HEK293 (cell line): ENCODE results near the gene PDZD2.

ENCODE experiments used
- CTCF ChIA-PET: fragments of 350-600 bp; formaldehyde crosslinking; extraction: SDS; loops from one replicate; lab custom pipeline; 2021; ENCODE audit warnings: antibody characterized with exemption; lab: Yijun Ruan, JAX
- POLR2A ChIA-PET: fragments of 300-600 bp; formaldehyde crosslinking; extraction: SDS; loops from one replicate; lab custom pipeline; 2020; ENCODE audit warnings: antibody characterized with exemption, inconsistent platforms; lab: Yijun Ruan, JAX
- H3K27ac ChIP-seq: fragments of 200-500 bp; sonication (Bioruptor generic); 2 replicates; pipeline ENCODE4 v1.5.1; 2014; ENCODE audit warnings: low read depth, low read length, control low read depth, inconsistent platforms; ENCODE audit errors: extremely low read depth
- H3K36me3 ChIP-seq, 2 experiments: fragments of 200-500 bp in 1 of 2; sonication (Bioruptor generic) in 1 of 2; 1 replicate in 1 of 2; 2 replicates in 1 of 2; pipeline ENCODE4 v1.5.1; 2014 to 2017; ENCODE audit warnings: inconsistent platforms in 2 of 2, low read length in 2 of 2; ENCODE audit not compliant: control insufficient read depth in 2 of 2, insufficient read depth in 1 of 2
- H3K4me1 ChIP-seq: fragments of 200-500 bp; sonication (Bioruptor generic); 2 replicates; pipeline ENCODE4 v1.5.1; 2014; ENCODE audit warnings: mild to moderate bottlenecking, low read length, inconsistent platforms; ENCODE audit not compliant: control insufficient read depth, insufficient read depth
- H3K4me3 ChIP-seq: 2 replicates; pipeline ENCODE4 v1.5.1; 2011; ENCODE audit warnings: low read depth, mild to moderate bottlenecking, control low read depth, low read length, moderate library complexity
- H3K9me3 ChIP-seq: fragments of 200-500 bp; sonication (Bioruptor generic); 2 replicates; pipeline ENCODE4 v1.5.1; 2014; ENCODE audit warnings: low read depth, low read length, inconsistent platforms; ENCODE audit not compliant: control insufficient read depth, insufficient read depth
- HOXA7 ChIP-seq: sonication (generic); formaldehyde crosslinking; IDR thresholded peaks from 2 replicates; pipeline ENCODE4 v1.8.1; 2022; ENCODE audit warnings: missing genetic modification reagents, borderline replicate concordance
- KLF10 ChIP-seq: fragments of 450-650 bp; IDR thresholded peaks from 2 replicates; pipeline ENCODE4 v1.5.1; 2018; ENCODE audit warnings: missing biosample characterization, mild to moderate bottlenecking, missing genetic modification characterization
- SP7 ChIP-seq: fragments of 450-650 bp; formaldehyde crosslinking; IDR thresholded peaks from 2 replicates; pipeline ENCODE4 v1.5.1; 2016; ENCODE audit warnings: missing biosample characterization, missing genetic modification characterization
- ZNF175 ChIP-seq: fragments of 450-650 bp; formaldehyde crosslinking; IDR thresholded peaks from 2 replicates; pipeline ENCODE4 v1.5.1; 2016; ENCODE audit warnings: missing biosample characterization, missing genetic modification characterization
- ZNF274 ChIP-seq, 2 experiments: fragments of 200-500 bp in 1 of 2; fragments of 450-650 bp in 1 of 2; sonication (Bioruptor generic) in 1 of 2; formaldehyde crosslinking in 1 of 2; IDR thresholded peaks; 2 replicates each; pipeline versions ENCODE4 v1.5.1 to v1.6.1; 2014 to 2016; ENCODE audit warnings: borderline replicate concordance in 1 of 2, inconsistent platforms in 1 of 2, low read length in 1 of 2, missing biosample characterization in 1 of 2, missing genetic modification characterization in 1 of 2
- ZNF341 ChIP-seq: fragments of 450-650 bp; formaldehyde crosslinking; IDR thresholded peaks from 2 replicates; pipeline ENCODE4; 2016; ENCODE audit warnings: low read depth, missing biosample characterization, missing genetic modification characterization
- ZNF585B ChIP-seq: fragments of 450-650 bp; formaldehyde crosslinking; IDR thresholded peaks from 2 replicates; pipeline ENCODE4 v1.5.1; 2016; ENCODE audit warnings: missing biosample characterization, missing genetic modification characterization
- ZNF626 ChIP-seq: fragments of 450-650 bp; sonication (Bioruptor Pico); formaldehyde crosslinking; IDR thresholded peaks from 2 replicates; pipeline ENCODE4 v1.5.1; 2018; ENCODE audit warnings: missing biosample characterization, missing genetic modification characterization, inconsistent platforms
- ZNF830 ChIP-seq: fragments of 450-650 bp; IDR thresholded peaks from 2 replicates; pipeline ENCODE4 v1.5.0; 2018; ENCODE audit warnings: missing biosample characterization, missing genetic modification characterization, low read depth, mild to moderate bottlenecking, moderate library complexity
- TF ChIP-seq, protein P1 (sequence below): fragments of 450-650 bp; formaldehyde crosslinking; conservative IDR thresholded peaks from 2 replicates; pipeline ENCODE4 v1.5.1; 2016; ENCODE audit warnings: low read depth, missing biosample characterization, missing genetic modification characterization
- TF ChIP-seq, protein P2 (sequence below): fragments of 450-650 bp; formaldehyde crosslinking; IDR thresholded peaks from 2 replicates; pipeline ENCODE4 v1.5.1; 2016; ENCODE audit warnings: missing biosample characterization, missing genetic modification characterization
- TF ChIP-seq, protein P3 (sequence below): fragments of 450-650 bp; formaldehyde crosslinking; IDR thresholded peaks from 2 replicates; pipeline ENCODE4 v1.5.1; 2016; ENCODE audit warnings: missing biosample characterization, missing genetic modification characterization
- TF ChIP-seq, protein P4 (sequence below): fragments of 450-650 bp; formaldehyde crosslinking; IDR thresholded peaks from 2 replicates; pipeline ENCODE4 v1.5.1; 2016; ENCODE audit warnings: missing biosample characterization, missing genetic modification characterization
- TF ChIP-seq, protein P5 (sequence below): fragments of 450-650 bp; formaldehyde crosslinking; IDR thresholded peaks from 2 replicates; pipeline ENCODE4 v1.5.1; 2016; ENCODE audit warnings: missing biosample characterization, missing genetic modification characterization
- TF ChIP-seq, protein P6 (sequence below): fragments of 450-650 bp; formaldehyde crosslinking; IDR thresholded peaks from 2 replicates; pipeline ENCODE4 v1.5.1; 2017; ENCODE audit warnings: missing biosample characterization, missing genetic modification characterization

The PDZD2 gene

DNA sequence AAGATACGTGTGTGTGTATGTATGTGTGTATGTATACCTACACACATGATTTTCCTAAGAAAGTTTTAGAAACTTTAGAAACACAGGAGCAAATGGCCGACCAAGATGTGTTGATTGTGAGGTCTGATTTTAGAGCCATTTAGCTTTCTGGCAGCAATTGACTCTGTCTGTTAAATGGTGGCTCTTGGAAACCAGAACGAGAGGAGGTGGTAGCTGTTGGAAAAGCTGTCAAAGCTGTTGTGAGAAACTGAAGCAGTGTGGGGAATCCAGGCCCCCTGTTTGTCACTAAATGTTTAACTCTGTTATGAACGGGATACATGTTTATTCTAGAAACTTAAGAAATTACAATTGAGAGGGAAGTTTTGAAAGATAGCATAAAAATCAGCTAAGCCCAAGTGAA is 443.8 kb downstream of the PDZD2 start:
- no peak for TF ChIP-seq SP7 (tag by site-specific recombination)
- TF ChIP-seq KLF10 (tag by site-specific recombination), result no peak
- TF ChIP-seq HOXA7 (CRISPR knock-in tag), result no peak
- TF ChIP-seq, protein P1, sequence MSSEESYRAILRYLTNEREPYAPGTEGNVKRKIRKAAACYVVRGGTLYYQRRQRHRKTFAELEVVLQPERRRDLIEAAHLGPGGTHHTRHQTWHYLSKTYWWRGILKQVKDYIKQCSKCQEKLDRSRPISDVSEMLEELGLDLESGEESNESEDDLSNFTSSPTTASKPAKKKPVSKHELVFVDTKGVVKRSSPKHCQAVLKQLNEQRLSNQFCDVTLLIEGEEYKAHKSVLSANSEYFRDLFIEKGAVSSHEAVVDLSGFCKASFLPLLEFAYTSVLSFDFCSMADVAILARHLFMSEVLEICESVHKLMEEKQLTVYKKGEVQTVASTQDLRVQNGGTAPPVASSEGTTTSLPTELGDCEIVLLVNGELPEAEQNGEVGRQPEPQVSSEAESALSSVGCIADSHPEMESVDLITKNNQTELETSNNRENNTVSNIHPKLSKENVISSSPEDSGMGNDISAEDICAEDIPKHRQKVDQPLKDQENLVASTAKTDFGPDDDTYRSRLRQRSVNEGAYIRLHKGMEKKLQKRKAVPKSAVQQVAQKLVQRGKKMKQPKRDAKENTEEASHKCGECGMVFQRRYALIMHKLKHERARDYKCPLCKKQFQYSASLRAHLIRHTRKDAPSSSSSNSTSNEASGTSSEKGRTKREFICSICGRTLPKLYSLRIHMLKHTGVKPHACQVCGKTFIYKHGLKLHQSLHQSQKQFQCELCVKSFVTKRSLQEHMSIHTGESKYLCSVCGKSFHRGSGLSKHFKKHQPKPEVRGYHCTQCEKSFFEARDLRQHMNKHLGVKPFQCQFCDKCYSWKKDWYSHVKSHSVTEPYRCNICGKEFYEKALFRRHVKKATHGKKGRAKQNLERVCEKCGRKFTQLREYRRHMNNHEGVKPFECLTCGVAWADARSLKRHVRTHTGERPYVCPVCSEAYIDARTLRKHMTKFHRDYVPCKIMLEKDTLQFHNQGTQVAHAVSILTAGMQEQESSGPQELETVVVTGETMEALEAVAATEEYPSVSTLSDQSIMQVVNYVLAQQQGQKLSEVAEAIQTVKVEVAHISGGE (tag by site-specific recombination), result no peak
- TF ChIP-seq ZNF274 (IDR thresholded peaks at IDR 0.05; ENCODE audit: low read length), result no peak
- no peak for TF ChIP-seq ZNF274 (tag by site-specific recombination; IDR thresholded peaks at IDR 0.05; ENCODE audit: borderline replicate concordance)
- TF ChIP-seq ZNF626 (tag by site-specific recombination), result no peak
- no peak for TF ChIP-seq ZNF585B (tag by site-specific recombination)
- no peak for TF ChIP-seq ZNF175 (tag by site-specific recombination)
- TF ChIP-seq, protein P2, sequence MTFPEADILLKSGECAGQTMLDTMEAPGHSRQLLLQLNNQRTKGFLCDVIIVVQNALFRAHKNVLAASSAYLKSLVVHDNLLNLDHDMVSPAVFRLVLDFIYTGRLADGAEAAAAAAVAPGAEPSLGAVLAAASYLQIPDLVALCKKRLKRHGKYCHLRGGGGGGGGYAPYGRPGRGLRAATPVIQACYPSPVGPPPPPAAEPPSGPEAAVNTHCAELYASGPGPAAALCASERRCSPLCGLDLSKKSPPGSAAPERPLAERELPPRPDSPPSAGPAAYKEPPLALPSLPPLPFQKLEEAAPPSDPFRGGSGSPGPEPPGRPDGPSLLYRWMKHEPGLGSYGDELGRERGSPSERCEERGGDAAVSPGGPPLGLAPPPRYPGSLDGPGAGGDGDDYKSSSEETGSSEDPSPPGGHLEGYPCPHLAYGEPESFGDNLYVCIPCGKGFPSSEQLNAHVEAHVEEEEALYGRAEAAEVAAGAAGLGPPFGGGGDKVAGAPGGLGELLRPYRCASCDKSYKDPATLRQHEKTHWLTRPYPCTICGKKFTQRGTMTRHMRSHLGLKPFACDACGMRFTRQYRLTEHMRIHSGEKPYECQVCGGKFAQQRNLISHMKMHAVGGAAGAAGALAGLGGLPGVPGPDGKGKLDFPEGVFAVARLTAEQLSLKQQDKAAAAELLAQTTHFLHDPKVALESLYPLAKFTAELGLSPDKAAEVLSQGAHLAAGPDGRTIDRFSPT (tag by site-specific recombination), result no peak
- TF ChIP-seq, protein P3, sequence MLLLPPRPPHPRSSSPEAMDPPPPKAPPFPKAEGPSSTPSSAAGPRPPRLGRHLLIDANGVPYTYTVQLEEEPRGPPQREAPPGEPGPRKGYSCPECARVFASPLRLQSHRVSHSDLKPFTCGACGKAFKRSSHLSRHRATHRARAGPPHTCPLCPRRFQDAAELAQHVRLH, result no peak
- TF ChIP-seq, protein P4, sequence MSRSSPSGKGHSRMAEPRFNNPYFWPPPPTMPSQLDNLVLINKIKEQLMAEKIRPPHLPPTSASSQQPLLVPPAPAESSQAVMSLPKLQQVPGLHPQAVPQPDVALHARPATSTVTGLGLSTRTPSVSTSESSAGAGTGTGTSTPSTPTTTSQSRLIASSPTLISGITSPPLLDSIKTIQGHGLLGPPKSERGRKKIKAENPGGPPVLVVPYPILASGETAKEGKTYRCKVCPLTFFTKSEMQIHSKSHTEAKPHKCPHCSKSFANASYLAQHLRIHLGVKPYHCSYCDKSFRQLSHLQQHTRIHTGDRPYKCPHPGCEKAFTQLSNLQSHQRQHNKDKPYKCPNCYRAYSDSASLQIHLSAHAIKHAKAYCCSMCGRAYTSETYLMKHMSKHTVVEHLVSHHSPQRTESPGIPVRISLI (tag by site-specific recombination), result no peak
- no peak for TF ChIP-seq ZNF830
- TF ChIP-seq ZNF341 (tag by site-specific recombination), result no peak
- TF ChIP-seq, protein P5, sequence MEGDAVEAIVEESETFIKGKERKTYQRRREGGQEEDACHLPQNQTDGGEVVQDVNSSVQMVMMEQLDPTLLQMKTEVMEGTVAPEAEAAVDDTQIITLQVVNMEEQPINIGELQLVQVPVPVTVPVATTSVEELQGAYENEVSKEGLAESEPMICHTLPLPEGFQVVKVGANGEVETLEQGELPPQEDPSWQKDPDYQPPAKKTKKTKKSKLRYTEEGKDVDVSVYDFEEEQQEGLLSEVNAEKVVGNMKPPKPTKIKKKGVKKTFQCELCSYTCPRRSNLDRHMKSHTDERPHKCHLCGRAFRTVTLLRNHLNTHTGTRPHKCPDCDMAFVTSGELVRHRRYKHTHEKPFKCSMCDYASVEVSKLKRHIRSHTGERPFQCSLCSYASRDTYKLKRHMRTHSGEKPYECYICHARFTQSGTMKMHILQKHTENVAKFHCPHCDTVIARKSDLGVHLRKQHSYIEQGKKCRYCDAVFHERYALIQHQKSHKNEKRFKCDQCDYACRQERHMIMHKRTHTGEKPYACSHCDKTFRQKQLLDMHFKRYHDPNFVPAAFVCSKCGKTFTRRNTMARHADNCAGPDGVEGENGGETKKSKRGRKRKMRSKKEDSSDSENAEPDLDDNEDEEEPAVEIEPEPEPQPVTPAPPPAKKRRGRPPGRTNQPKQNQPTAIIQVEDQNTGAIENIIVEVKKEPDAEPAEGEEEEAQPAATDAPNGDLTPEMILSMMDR (tag by site-specific recombination), result no peak
- TF ChIP-seq, protein P6, sequence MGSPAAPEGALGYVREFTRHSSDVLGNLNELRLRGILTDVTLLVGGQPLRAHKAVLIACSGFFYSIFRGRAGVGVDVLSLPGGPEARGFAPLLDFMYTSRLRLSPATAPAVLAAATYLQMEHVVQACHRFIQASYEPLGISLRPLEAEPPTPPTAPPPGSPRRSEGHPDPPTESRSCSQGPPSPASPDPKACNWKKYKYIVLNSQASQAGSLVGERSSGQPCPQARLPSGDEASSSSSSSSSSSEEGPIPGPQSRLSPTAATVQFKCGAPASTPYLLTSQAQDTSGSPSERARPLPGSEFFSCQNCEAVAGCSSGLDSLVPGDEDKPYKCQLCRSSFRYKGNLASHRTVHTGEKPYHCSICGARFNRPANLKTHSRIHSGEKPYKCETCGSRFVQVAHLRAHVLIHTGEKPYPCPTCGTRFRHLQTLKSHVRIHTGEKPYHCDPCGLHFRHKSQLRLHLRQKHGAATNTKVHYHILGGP, result no peak
- TF ChIP-seq, all 188 proteins: peak for 0
- ChIA-PET POLR2A (no interaction called here), CTCF (no interaction called here)

More for the DNA sequence above, 443.8 kb downstream of the PDZD2 start:
- H3K4me3 ChIP-seq, result no peak overlapping the region
- no peaks in the 10 kb centered on the region; a peak in 1 of 3 replicates for H3K36me3 ChIP-seq
- no peak overlapping the region for H3K27ac ChIP-seq
- no peaks in the 10 kb centered on the region for H3K4me1 ChIP-seq
- no peaks in the 10 kb centered on the region for H3K9me3 ChIP-seq
